ENCODE data around the gene ASCL3.
"Not testable (repeated sequence)": the region's sequence is repeated elsewhere in the genome, so short reads cannot be mapped to it uniquely, and the experiment has no call there.

Gene ASCL3

DNA sequence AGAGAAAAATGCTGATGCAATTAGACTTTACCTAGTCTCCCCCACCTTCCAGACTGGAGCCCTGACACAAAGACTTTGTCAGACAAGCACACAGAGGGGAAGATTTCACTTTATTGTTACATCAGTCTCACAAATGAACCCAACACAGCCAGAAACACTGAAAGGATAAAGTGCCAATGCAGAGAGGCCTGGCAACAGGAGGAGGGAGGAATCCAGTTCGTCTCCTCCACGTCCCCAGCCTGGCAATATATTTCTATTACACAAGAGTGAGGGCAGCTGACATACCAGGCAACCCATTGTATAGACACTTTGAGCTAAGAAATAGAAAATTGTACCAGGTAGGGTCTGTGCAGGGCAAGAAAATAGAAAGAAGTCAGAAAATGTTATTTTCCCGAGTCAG is 37.7 kb upstream of the ASCL3 start:
- Histone ChIP-seq H3K36me3 (replicated peaks; ENCODE audit: insufficient read depth, low read length) (no peaks in the 10 kb centered on the region), H3F3A (ENCODE audit: insufficient read depth, low read length) (no peaks in the 10 kb centered on the region), H3K4me3 (ENCODE audit: low read length) (no peak overlapping the region), H3K27ac (ENCODE audit: low read length) (no peak overlapping the region), H3K9me3 (replicated peaks; ENCODE audit: insufficient read depth, low read length) (no peaks in the 10 kb centered on the region), H3K79me2 (ENCODE audit: low read length) (no peaks in the 10 kb centered on the region), H3K4me1 (ENCODE audit: low read length) (no peaks in the 10 kb centered on the region), H3K9ac (ENCODE audit: low read length) (no peak overlapping the region), H3K4me2 (ENCODE audit: low read depth, low read length) (no peak overlapping the region), H2AFZ (ENCODE audit: low read length) (no peak overlapping the region), H4K20me1 (ENCODE audit: insufficient read depth, low read length) (no peaks in the 10 kb centered on the region), H3K9me2 (replicated peaks; ENCODE audit: insufficient read depth, low read length) (no peaks in the 10 kb centered on the region), H3K27me3 (replicated peaks; ENCODE audit: insufficient read depth, low read length) (no peaks in the 10 kb centered on the region)
- TF ChIP-seq, protein P1, sequence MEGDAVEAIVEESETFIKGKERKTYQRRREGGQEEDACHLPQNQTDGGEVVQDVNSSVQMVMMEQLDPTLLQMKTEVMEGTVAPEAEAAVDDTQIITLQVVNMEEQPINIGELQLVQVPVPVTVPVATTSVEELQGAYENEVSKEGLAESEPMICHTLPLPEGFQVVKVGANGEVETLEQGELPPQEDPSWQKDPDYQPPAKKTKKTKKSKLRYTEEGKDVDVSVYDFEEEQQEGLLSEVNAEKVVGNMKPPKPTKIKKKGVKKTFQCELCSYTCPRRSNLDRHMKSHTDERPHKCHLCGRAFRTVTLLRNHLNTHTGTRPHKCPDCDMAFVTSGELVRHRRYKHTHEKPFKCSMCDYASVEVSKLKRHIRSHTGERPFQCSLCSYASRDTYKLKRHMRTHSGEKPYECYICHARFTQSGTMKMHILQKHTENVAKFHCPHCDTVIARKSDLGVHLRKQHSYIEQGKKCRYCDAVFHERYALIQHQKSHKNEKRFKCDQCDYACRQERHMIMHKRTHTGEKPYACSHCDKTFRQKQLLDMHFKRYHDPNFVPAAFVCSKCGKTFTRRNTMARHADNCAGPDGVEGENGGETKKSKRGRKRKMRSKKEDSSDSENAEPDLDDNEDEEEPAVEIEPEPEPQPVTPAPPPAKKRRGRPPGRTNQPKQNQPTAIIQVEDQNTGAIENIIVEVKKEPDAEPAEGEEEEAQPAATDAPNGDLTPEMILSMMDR (IDR thresholded peaks at IDR 0.05; ENCODE audit: low read length): no peak
- TF ChIP-seq EZH2 (optimal IDR thresholded peaks at IDR 0.05; ENCODE audit: low read depth, low read length): no peak
- TF ChIP-seq EZH2phosphoT487 (IDR thresholded peaks at IDR 0.05; ENCODE audit: low read length): no peak
- no peak for DNase-seq

DNA sequence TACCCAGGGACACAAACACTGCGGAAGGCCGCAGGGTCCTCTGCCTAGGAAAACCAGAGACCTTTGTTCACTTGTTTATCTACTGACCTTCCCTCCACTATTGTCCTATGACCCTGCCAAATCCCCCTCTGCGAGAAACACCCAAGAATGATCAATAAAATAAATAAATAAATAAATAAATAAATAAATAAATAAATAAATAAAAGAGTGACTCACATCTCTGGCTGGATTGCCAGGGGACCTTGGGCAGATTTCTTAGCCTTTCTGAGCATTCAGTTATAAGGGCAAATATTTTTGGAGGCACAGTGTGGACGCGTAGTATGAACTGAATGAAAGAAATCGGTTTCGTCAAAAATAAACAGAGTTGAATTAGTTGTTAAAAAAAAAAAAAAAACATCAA is 36.5 kb upstream of the ASCL3 start:
- H3F3A ChIP-seq (ENCODE audit: insufficient read depth, low read length); H3K4me2 ChIP-seq (ENCODE audit: low read depth, low read length); DNase-seq; H4K20me1 ChIP-seq (ENCODE audit: insufficient read depth, low read length); H3K27ac ChIP-seq (ENCODE audit: low read length); H3K4me3 ChIP-seq (ENCODE audit: low read length); H3K9me2 ChIP-seq (replicated peaks; ENCODE audit: insufficient read depth, low read length); H3K4me1 ChIP-seq (ENCODE audit: low read length); H2AFZ ChIP-seq (ENCODE audit: low read length); H3K9me3 ChIP-seq (replicated peaks; ENCODE audit: insufficient read depth, low read length); H3K36me3 ChIP-seq (replicated peaks; ENCODE audit: insufficient read depth, low read length); H3K27me3 ChIP-seq (replicated peaks; ENCODE audit: insufficient read depth, low read length); H3K79me2 ChIP-seq (ENCODE audit: low read length); H3K9ac ChIP-seq (ENCODE audit: low read length): not testable (repeated sequence)

DNA sequence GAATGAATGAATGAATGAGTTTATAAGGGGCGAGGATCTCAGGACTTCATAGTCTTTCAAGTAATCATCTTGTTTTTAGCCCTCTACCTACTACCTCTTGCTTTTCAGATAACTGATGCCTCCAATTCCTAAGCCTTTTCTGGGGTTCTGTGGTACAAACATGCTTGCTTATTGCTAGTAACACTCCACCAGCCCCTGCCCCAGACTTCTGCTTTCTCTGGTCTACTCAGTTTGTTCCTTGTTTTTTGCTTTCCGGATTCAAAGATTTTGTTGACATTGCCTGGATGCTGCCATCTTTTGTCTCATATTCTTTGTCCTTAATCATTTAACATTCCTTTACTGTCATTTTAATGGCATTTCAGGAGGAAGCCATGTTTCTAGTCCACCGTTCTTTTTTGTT is 30.3 kb upstream of the ASCL3 start:
- no peaks in the 10 kb centered on the region for H3F3A ChIP-seq (ENCODE audit: insufficient read depth, low read length)
- H3K9ac ChIP-seq (ENCODE audit: low read length): no peak overlapping the region
- TF ChIP-seq, protein P1 (IDR thresholded peaks at IDR 0.05; ENCODE audit: low read length): no peak
- no peak for TF ChIP-seq EZH2phosphoT487 (IDR thresholded peaks at IDR 0.05; ENCODE audit: low read length)
- no peak for TF ChIP-seq EZH2 (optimal IDR thresholded peaks at IDR 0.05; ENCODE audit: low read depth, low read length)
- H3K9me2 ChIP-seq (replicated peaks; ENCODE audit: insufficient read depth, low read length): no peaks in the 10 kb centered on the region
- no peaks in the 10 kb centered on the region for H3K36me3 ChIP-seq (replicated peaks; ENCODE audit: insufficient read depth, low read length)
- no peaks in the 10 kb centered on the region for H4K20me1 ChIP-seq (ENCODE audit: insufficient read depth, low read length)
- DNase-seq: no peak
- H3K9me3 ChIP-seq (replicated peaks; ENCODE audit: insufficient read depth, low read length): no peaks in the 10 kb centered on the region
- H3K4me3 ChIP-seq (ENCODE audit: low read length): no peak overlapping the region
- no peak overlapping the region for H2AFZ ChIP-seq (ENCODE audit: low read length)
- H3K79me2 ChIP-seq (ENCODE audit: low read length): no peaks in the 10 kb centered on the region
- no peak overlapping the region for H3K27ac ChIP-seq (ENCODE audit: low read length)
- H3K4me2 ChIP-seq (ENCODE audit: low read depth, low read length): no peak overlapping the region
- H3K4me1 ChIP-seq (ENCODE audit: low read length): no peaks in the 10 kb centered on the region
- no peaks in the 10 kb centered on the region for H3K27me3 ChIP-seq (replicated peaks; ENCODE audit: insufficient read depth, low read length)

DNA sequence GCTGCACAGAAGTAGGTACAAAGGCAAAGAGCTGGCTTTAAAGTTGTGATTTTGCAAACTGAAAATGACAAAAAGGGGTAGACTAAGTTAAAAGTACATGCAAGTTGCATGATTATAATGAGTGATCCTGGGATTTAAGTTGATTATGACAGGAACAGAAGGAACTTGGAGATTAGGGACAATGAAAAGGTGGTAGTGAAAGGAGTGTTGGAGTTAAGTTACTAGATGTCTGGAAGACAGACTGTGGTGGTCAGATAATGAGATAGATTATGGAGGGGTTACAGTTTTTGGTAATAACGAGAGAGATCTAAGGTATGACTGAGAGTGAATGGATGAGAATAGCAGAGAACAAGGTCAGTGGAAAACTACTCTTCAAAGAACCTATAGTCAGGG is 29.1 kb upstream of the ASCL3 start:
- no peak overlapping the region for H2AFZ ChIP-seq (ENCODE audit: low read length)
- H3K9ac ChIP-seq (ENCODE audit: low read length): no peak overlapping the region
- H3F3A ChIP-seq (ENCODE audit: insufficient read depth, low read length): no peaks in the 10 kb centered on the region
- H3K4me3 ChIP-seq (ENCODE audit: low read length): no peak overlapping the region
- H3K9me2 ChIP-seq (replicated peaks; ENCODE audit: insufficient read depth, low read length): no peaks in the 10 kb centered on the region
- H3K4me1 ChIP-seq (ENCODE audit: low read length): peaks cover 4% of the 10 kb centered on the region; the same call in 1 of the 2 replicates
- no peak for DNase-seq
- no peaks in the 10 kb centered on the region for H3K36me3 ChIP-seq (replicated peaks; ENCODE audit: insufficient read depth, low read length)
- H3K27me3 ChIP-seq (replicated peaks; ENCODE audit: insufficient read depth, low read length): no peaks in the 10 kb centered on the region
- TF ChIP-seq, protein P1 (IDR thresholded peaks at IDR 0.05; ENCODE audit: low read length): no peak
- TF ChIP-seq EZH2 (optimal IDR thresholded peaks at IDR 0.05; ENCODE audit: low read depth, low read length) (no peak), EZH2phosphoT487 (IDR thresholded peaks at IDR 0.05; ENCODE audit: low read length) (no peak)
- H4K20me1 ChIP-seq (ENCODE audit: insufficient read depth, low read length): no peaks in the 10 kb centered on the region
- H3K4me2 ChIP-seq (ENCODE audit: low read depth, low read length): no peak overlapping the region
- no peaks in the 10 kb centered on the region for H3K79me2 ChIP-seq (ENCODE audit: low read length)
- no peak overlapping the region for H3K27ac ChIP-seq (ENCODE audit: low read length)
- no peaks in the 10 kb centered on the region for H3K9me3 ChIP-seq (replicated peaks; ENCODE audit: insufficient read depth, low read length)

Measured in MM.1S (cell line).